ENCODE data around the gene SLC19A1. TPM values are rescaled to one million over a fixed set of nuclear protein-coding genes. Genes with fewer than 3 reads are reported as not detected.

The SLC19A1 gene
- total and polyA plus RNA-seq, 4 donors, result 8.4 to 28.0 (median 13.0) TPM

DNA sequence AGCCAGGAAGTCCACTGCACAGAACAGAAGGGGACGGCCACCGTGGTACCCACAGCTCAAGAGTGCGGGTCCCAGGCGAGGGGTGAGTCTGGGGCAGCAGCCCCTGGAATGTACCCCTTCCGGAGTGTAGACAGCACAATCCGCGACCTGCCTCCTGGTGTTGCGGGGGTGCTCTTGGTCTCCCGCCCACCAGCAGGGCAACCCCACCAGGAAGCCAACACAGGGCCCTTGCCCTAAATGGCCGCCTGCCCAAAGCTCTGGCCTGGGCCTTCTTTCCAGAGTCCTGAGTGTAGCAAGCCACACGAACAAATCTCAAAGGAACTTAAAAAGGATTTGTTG is 1.1 kb upstream of the SLC19A1 start:
- TF ChIP-seq RAD21 (IDR thresholded peaks at IDR 0.05), result no peak
- no peak for TF ChIP-seq YY1 (IDR thresholded peaks at IDR 0.05)
- no peak for TF ChIP-seq HNF4A (conservative IDR thresholded peaks at IDR 0.05)
- TF ChIP-seq HNF4G (IDR thresholded peaks at IDR 0.05), result no peak
- TF ChIP-seq FOXA2 (IDR thresholded peaks at IDR 0.05), result no peak
- TF ChIP-seq NR2F2 (IDR thresholded peaks at IDR 0.05), result no peak
- no peak for TF ChIP-seq RXRA (IDR thresholded peaks at IDR 0.05)
- no peak for TF ChIP-seq TAF1 (conservative IDR thresholded peaks at IDR 0.05)
- TF ChIP-seq, protein P1, sequence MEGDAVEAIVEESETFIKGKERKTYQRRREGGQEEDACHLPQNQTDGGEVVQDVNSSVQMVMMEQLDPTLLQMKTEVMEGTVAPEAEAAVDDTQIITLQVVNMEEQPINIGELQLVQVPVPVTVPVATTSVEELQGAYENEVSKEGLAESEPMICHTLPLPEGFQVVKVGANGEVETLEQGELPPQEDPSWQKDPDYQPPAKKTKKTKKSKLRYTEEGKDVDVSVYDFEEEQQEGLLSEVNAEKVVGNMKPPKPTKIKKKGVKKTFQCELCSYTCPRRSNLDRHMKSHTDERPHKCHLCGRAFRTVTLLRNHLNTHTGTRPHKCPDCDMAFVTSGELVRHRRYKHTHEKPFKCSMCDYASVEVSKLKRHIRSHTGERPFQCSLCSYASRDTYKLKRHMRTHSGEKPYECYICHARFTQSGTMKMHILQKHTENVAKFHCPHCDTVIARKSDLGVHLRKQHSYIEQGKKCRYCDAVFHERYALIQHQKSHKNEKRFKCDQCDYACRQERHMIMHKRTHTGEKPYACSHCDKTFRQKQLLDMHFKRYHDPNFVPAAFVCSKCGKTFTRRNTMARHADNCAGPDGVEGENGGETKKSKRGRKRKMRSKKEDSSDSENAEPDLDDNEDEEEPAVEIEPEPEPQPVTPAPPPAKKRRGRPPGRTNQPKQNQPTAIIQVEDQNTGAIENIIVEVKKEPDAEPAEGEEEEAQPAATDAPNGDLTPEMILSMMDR (IDR thresholded peaks at IDR 0.05; ENCODE audit: low read depth, low read length, missing input control), result no peak
- TF ChIP-seq FOXA1 (IDR thresholded peaks at IDR 0.05), result no peak
- TF ChIP-seq, protein P2, sequence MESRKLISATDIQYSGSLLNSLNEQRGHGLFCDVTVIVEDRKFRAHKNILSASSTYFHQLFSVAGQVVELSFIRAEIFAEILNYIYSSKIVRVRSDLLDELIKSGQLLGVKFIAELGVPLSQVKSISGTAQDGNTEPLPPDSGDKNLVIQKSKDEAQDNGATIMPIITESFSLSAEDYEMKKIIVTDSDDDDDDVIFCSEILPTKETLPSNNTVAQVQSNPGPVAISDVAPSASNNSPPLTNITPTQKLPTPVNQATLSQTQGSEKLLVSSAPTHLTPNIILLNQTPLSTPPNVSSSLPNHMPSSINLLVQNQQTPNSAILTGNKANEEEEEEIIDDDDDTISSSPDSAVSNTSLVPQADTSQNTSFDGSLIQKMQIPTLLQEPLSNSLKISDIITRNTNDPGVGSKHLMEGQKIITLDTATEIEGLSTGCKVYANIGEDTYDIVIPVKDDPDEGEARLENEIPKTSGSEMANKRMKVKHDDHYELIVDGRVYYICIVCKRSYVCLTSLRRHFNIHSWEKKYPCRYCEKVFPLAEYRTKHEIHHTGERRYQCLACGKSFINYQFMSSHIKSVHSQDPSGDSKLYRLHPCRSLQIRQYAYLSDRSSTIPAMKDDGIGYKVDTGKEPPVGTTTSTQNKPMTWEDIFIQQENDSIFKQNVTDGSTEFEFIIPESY (IDR thresholded peaks at IDR 0.05), result no peak
- TF ChIP-seq, protein P3, sequence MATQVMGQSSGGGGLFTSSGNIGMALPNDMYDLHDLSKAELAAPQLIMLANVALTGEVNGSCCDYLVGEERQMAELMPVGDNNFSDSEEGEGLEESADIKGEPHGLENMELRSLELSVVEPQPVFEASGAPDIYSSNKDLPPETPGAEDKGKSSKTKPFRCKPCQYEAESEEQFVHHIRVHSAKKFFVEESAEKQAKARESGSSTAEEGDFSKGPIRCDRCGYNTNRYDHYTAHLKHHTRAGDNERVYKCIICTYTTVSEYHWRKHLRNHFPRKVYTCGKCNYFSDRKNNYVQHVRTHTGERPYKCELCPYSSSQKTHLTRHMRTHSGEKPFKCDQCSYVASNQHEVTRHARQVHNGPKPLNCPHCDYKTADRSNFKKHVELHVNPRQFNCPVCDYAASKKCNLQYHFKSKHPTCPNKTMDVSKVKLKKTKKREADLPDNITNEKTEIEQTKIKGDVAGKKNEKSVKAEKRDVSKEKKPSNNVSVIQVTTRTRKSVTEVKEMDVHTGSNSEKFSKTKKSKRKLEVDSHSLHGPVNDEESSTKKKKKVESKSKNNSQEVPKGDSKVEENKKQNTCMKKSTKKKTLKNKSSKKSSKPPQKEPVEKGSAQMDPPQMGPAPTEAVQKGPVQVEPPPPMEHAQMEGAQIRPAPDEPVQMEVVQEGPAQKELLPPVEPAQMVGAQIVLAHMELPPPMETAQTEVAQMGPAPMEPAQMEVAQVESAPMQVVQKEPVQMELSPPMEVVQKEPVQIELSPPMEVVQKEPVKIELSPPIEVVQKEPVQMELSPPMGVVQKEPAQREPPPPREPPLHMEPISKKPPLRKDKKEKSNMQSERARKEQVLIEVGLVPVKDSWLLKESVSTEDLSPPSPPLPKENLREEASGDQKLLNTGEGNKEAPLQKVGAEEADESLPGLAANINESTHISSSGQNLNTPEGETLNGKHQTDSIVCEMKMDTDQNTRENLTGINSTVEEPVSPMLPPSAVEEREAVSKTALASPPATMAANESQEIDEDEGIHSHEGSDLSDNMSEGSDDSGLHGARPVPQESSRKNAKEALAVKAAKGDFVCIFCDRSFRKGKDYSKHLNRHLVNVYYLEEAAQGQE (IDR thresholded peaks at IDR 0.05), result no peak
- TF ChIP-seq, protein P4, sequence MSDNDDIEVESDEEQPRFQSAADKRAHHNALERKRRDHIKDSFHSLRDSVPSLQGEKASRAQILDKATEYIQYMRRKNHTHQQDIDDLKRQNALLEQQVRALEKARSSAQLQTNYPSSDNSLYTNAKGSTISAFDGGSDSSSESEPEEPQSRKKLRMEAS (IDR thresholded peaks at IDR 0.05), result no peak
- TF ChIP-seq EGR1 (IDR thresholded peaks at IDR 0.05; ENCODE audit: low read depth in 2 of 2), result no peak
- TF ChIP-seq SP1 (IDR thresholded peaks at IDR 0.05), result no peak
- TF ChIP-seq GABPA (IDR thresholded peaks at IDR 0.05 in 1 of 2, conservative IDR thresholded peaks at IDR 0.05 in 1 of 2), result no peak
- TF ChIP-seq JUND (IDR thresholded peaks at IDR 0.05), result no peak
- 85% methylated on average over 11 of the region's 11 CpGs for WGBS
- no peaks in the 10 kb centered on the region for H3K9me3 ChIP-seq (ENCODE audit: control insufficient read depth in 4 of 4, low read length in 3 of 4)
- no peak overlapping the region for H3K4me3 ChIP-seq (ENCODE audit: low read depth in 1 of 3, low read length in 3 of 3)
- DNase-seq (ENCODE audit: low spot score), result no peak
- no peaks in the 10 kb centered on the region for H3K27me3 ChIP-seq (ENCODE audit: control insufficient read depth in 4 of 4, insufficient read depth in 4 of 4, low read length in 3 of 4)
- no peak overlapping the region for H3K27ac ChIP-seq (ENCODE audit: low read depth in 1 of 2, low read length in 2 of 2)
- H3K4me1 ChIP-seq (ENCODE audit: control insufficient read depth in 4 of 4, insufficient read depth in 4 of 4, low read length in 3 of 4), result peaks cover 3 to 21% (median 8%) of the 10 kb centered on the region in 4 donors
- no peaks in the 10 kb centered on the region for H3K36me3 ChIP-seq (ENCODE audit: control insufficient read depth in 4 of 4, insufficient read depth in 3 of 4, low read depth in 1 of 4, low read length in 3 of 4)
- no peak overlapping the region for H3K9ac ChIP-seq (ENCODE audit: low read depth in 1 of 2, low read length in 2 of 2)
